ENCODE measurements around the gene UGT3A1. TPM values are rescaled to one million over a fixed set of nuclear protein-coding genes. Genes with fewer than 3 reads are reported as not detected.

Gene UGT3A1
- polyA plus RNA-seq, 1 of the 3 experiments (the other 2 are of a cell fraction), result not detected

DNA sequence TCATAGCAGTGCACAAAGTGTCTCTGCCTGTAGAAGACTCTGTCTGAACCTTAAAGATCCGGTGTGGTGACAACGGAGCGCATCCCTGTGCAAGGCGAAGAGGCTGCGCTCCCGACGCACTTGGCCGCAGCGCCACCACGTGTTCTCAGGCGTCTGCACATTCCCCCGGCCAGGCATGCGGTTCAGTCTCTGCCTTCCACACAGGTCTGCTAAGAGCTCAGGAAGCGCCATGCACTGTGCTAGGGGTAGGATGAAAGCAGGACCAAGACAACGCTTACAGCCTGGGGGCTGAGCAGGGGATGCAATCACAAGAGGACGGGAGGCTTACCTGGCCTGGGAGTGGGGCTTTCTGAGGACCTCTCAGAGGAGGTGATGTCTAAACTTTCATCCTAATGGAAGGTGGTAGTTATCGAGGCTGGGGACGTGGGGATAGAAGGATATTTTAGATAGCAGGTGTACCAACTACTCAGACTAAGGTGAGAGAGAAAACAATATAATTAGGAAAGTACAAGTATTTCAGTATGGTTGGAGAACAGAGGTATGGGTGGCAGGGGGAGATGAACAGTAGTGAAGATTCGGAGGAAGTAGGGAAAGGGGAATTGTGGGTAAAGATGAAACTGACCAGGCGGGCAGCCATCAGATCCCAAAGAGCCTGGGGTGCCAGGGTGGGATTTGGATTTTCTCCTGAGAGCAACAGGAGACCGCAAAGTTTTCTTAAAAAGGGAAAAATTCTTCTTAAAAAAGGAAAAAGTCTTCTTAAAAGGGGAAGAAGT, 66.1 kb downstream of the UGT3A1 start:
- no peaks in the 10 kb centered on the region for H3K79me2 ChIP-seq (ENCODE audit: insufficient read depth)
- no peaks in the 10 kb centered on the region for H4K20me1 ChIP-seq (ENCODE audit: insufficient read depth)
- ChIA-PET POLR2A (no interaction called here), CTCF (interaction anchor here (0.6 to 4.9 kb wide), 50 partner anchors 9 to 843 kb away, joined by 3 to 150 read pairs (median 4); partner anchors contain the start of genes CAPSL, PRLR, SPEF2 and UGT3A1)
- no peaks in the 10 kb centered on the region for H3K9me3 ChIP-seq
- peak; percentile 64 for DNase-seq
- H3K9me2 ChIP-seq, result no peaks in the 10 kb centered on the region
- H3K27ac ChIP-seq (ENCODE audit: low read depth in 2 of 2, low read length in 1 of 2), result no peak overlapping the region
- H3K9ac ChIP-seq, result no peak overlapping the region
- peaks cover 0 to 5% of the 10 kb centered on the region in 2 experiments; a peak in 2 of 4 replicates for H3K4me1 ChIP-seq (ENCODE audit: control insufficient read depth in 1 of 2, insufficient read depth in 2 of 2, low read depth in 1 of 2, low read length in 1 of 2)
- H3K36me3 ChIP-seq (replicated peaks in 1 of 2; ENCODE audit: control insufficient read depth in 1 of 2, insufficient read depth in 2 of 2, low read length in 1 of 2), result no peaks in the 10 kb centered on the region
- no peaks in the 10 kb centered on the region for H3K27me3 ChIP-seq (ENCODE audit: insufficient read depth)
- 12% methylated on average over 21 of the region's 21 CpGs for WGBS (ENCODE audit: low lambda C conversion rate)
- H3K4me2 ChIP-seq, result peak overlapping the region; percentile 75
- peak overlapping the region; percentile 65; the same call in 1 of the 2 replicates for H2AFZ ChIP-seq (ENCODE audit: low read depth)
- peak overlapping the region; percentile 30 to 49 for H3K4me3 ChIP-seq (ENCODE audit: low read depth in 2 of 2, low read length in 1 of 2)
- H3F3A ChIP-seq (replicated peaks; ENCODE audit: insufficient read depth), result peaks cover 3% of the 10 kb centered on the region
- TF ChIP-seq ELF1 (IDR thresholded peaks at IDR 0.05) (no peak), FOXM1 (IDR thresholded peaks at IDR 0.05; ENCODE audit: low read depth) (no peak), RAD21 (IDR thresholded peaks at IDR 0.05; ENCODE audit: low read length) (peak; percentile 84), SIN3A (IDR thresholded peaks at IDR 0.05; ENCODE audit: borderline replicate concordance, low read depth, low read length) (no peak), RXRA (IDR thresholded peaks at IDR 0.05; ENCODE audit: borderline replicate concordance, low read depth) (no peak), SMC3 (IDR thresholded peaks at IDR 0.05; ENCODE audit: low read depth, low read length) (peak; percentile 92), TAF1 (IDR thresholded peaks at IDR 0.05; ENCODE audit: borderline replicate concordance, low read depth, low read length) (no peak), MEF2A (IDR thresholded peaks at IDR 0.05; ENCODE audit: borderline replicate concordance, low read depth) (no peak), NFIC (IDR thresholded peaks at IDR 0.05; ENCODE audit: borderline replicate concordance) (no peak), GABPA (IDR thresholded peaks at IDR 0.05; ENCODE audit: low read depth) (no peak), RFX5 (IDR thresholded peaks at IDR 0.05; ENCODE audit: low read length) (no peak), FOSL2 (IDR thresholded peaks at IDR 0.05; ENCODE audit: borderline replicate concordance, low read depth) (no peak), TEAD4 (IDR thresholded peaks at IDR 0.05; ENCODE audit: borderline replicate concordance, insufficient read depth) (no peak), YY1 (IDR thresholded peaks at IDR 0.05; ENCODE audit: low read depth) (no peak), NRF1 (IDR thresholded peaks at IDR 0.05; ENCODE audit: low read depth, low read length) (peak; percentile 8; the same call in 1 of the 2 replicates), CHD2 (IDR thresholded peaks at IDR 0.05; ENCODE audit: low read length, partially characterized antibody) (no peak), MXI1 (IDR thresholded peaks at IDR 0.05; ENCODE audit: low read depth, low read length) (peak; percentile 66), EZH2phosphoT487 (IDR thresholded peaks at IDR 0.05; ENCODE audit: borderline replicate concordance, low read depth) (no peak), JUND (IDR thresholded peaks at IDR 0.05) (no peak)
- TF ChIP-seq, protein P1, sequence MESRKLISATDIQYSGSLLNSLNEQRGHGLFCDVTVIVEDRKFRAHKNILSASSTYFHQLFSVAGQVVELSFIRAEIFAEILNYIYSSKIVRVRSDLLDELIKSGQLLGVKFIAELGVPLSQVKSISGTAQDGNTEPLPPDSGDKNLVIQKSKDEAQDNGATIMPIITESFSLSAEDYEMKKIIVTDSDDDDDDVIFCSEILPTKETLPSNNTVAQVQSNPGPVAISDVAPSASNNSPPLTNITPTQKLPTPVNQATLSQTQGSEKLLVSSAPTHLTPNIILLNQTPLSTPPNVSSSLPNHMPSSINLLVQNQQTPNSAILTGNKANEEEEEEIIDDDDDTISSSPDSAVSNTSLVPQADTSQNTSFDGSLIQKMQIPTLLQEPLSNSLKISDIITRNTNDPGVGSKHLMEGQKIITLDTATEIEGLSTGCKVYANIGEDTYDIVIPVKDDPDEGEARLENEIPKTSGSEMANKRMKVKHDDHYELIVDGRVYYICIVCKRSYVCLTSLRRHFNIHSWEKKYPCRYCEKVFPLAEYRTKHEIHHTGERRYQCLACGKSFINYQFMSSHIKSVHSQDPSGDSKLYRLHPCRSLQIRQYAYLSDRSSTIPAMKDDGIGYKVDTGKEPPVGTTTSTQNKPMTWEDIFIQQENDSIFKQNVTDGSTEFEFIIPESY (IDR thresholded peaks at IDR 0.05; ENCODE audit: borderline replicate concordance, low read depth), result no peak
- TF ChIP-seq, protein P2, sequence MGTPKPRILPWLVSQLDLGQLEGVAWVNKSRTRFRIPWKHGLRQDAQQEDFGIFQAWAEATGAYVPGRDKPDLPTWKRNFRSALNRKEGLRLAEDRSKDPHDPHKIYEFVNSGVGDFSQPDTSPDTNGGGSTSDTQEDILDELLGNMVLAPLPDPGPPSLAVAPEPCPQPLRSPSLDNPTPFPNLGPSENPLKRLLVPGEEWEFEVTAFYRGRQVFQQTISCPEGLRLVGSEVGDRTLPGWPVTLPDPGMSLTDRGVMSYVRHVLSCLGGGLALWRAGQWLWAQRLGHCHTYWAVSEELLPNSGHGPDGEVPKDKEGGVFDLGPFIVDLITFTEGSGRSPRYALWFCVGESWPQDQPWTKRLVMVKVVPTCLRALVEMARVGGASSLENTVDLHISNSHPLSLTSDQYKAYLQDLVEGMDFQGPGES (IDR thresholded peaks at IDR 0.05; ENCODE audit: low read depth, low read length), result no peak
- TF ChIP-seq, protein P3, sequence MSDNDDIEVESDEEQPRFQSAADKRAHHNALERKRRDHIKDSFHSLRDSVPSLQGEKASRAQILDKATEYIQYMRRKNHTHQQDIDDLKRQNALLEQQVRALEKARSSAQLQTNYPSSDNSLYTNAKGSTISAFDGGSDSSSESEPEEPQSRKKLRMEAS (IDR thresholded peaks at IDR 0.05; ENCODE audit: low read depth), result peak; percentile 76; the same call in 1 of the 2 replicates
- TF ChIP-seq, protein P4, sequence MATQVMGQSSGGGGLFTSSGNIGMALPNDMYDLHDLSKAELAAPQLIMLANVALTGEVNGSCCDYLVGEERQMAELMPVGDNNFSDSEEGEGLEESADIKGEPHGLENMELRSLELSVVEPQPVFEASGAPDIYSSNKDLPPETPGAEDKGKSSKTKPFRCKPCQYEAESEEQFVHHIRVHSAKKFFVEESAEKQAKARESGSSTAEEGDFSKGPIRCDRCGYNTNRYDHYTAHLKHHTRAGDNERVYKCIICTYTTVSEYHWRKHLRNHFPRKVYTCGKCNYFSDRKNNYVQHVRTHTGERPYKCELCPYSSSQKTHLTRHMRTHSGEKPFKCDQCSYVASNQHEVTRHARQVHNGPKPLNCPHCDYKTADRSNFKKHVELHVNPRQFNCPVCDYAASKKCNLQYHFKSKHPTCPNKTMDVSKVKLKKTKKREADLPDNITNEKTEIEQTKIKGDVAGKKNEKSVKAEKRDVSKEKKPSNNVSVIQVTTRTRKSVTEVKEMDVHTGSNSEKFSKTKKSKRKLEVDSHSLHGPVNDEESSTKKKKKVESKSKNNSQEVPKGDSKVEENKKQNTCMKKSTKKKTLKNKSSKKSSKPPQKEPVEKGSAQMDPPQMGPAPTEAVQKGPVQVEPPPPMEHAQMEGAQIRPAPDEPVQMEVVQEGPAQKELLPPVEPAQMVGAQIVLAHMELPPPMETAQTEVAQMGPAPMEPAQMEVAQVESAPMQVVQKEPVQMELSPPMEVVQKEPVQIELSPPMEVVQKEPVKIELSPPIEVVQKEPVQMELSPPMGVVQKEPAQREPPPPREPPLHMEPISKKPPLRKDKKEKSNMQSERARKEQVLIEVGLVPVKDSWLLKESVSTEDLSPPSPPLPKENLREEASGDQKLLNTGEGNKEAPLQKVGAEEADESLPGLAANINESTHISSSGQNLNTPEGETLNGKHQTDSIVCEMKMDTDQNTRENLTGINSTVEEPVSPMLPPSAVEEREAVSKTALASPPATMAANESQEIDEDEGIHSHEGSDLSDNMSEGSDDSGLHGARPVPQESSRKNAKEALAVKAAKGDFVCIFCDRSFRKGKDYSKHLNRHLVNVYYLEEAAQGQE (IDR thresholded peaks at IDR 0.05; ENCODE audit: low read depth, low read length), result no peak
- TF ChIP-seq, protein P5, sequence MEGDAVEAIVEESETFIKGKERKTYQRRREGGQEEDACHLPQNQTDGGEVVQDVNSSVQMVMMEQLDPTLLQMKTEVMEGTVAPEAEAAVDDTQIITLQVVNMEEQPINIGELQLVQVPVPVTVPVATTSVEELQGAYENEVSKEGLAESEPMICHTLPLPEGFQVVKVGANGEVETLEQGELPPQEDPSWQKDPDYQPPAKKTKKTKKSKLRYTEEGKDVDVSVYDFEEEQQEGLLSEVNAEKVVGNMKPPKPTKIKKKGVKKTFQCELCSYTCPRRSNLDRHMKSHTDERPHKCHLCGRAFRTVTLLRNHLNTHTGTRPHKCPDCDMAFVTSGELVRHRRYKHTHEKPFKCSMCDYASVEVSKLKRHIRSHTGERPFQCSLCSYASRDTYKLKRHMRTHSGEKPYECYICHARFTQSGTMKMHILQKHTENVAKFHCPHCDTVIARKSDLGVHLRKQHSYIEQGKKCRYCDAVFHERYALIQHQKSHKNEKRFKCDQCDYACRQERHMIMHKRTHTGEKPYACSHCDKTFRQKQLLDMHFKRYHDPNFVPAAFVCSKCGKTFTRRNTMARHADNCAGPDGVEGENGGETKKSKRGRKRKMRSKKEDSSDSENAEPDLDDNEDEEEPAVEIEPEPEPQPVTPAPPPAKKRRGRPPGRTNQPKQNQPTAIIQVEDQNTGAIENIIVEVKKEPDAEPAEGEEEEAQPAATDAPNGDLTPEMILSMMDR (IDR thresholded peaks at IDR 0.05), result peak; percentile 82
